Heart left ventricle (tissue), 13 donors: Measurements from ENCODE around the gene FASTK.
A peak's percentile ranks its signal among the peaks of the same experiment; 100 is the strongest.

Experiments used
- CTCF ChIP-seq, 12 donors: fragments of 200-600 bp; sonication (generic) in 4 of 12; IDR thresholded peaks; one replicate each; pipeline versions ENCODE4 v1.5.0 to v1.8.0; 2018 to 2022; ENCODE audit warnings: antibody characterized with exemption in 12 of 12, mild to moderate bottlenecking in 5 of 12
- POLR2A ChIP-seq, 2 donors: fragments of 450-650 bp; IDR thresholded peaks; one replicate each; pipeline ENCODE4 v1.6.1; 2017; ENCODE audit warnings: antibody characterized with exemption in 2 of 2, mild to moderate bottlenecking in 2 of 2, moderate library complexity in 2 of 2
- donor health status: ischemic (EF 13 %, LVEDD 7.1; RV severe dilation, severe dysfunction).
- donor health status: DM: no; HTN: yes; CAD: no.
- donor health status: DM: no; HTN: no; CAD: no.
- donor health status: ischemic (EF 25% LVEDD 6.9; RV normal size, moderate dysfunction).
- donor health status: ischemic (EF 25% LVEDD 5.7; RV mildly dilated, moderate dysfunction).
- donor health status: ischemic (EF 35%, LVEDD 5.7; RV mildly dilated, moderate dysfunction).
- donor health status: nonischemic (EF 11% LVEDD 7.7; RV severe dilation, severe dysfunction).
- donor health status: DM: yes; HTN: yes; CAD: no.
- donor health status: PGD.
- donor health status: ischemic (EF 29% LVEDD 5.4; RV normal size, mild dysfunction).
- donor health status: nonischemic (EF 23%, LVEDD 6.1; RV moderate dilation, normal function).

DNA sequence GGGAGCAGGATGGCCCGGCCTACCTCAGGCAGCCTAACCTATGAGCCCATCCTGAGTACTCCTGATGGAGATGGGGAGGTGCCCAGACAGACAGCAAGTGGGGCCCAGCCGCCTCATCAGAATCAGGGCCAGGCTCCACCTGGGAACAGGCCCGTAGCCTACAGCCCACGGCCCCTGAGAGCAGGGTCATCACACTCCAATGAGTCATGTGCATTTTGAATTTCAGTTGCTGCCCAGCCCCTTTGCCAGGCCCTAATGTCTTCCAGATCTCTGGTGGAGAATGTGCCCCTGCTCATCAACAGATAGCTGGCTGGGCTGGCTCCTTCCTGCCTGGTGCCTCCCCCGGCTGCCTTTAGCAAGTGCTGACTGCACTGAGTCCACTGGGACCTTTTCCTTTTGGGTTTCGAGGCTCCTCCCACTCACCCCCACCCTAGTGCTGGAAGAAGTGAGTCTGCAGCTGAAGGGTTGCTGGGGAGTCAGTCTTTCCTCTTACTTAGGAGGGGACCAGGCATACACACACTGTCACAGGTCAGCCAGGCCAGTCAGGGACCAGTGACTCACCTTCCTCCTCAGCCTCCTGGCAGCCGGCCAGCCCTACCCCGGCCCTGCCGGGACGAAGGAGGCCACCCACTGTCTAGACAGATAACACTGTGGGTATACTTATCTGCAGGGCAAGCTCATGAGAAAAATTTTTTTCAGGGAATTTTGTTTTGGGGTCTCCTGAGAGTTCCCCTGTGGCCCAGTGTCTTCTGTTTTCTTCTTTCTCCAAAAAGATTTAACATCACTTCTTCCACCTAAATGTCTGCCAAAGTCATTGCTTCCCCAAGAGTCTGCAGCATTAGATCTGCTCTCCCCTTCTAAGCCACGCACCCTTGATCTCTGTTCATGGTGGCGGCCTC, 41.4 kb downstream of the FASTK start:
- TF ChIP-seq CTCF (IDR thresholded peaks at IDR 0.05) (no peak), POLR2A (IDR thresholded peaks at IDR 0.05) (peak in 1 of 2 donors; percentile 33)
